ENCODE data around the gene EMC10. TPM values are rescaled to one million over a fixed set of nuclear protein-coding genes. Genes with fewer than 3 reads are reported as not detected.

The EMC10 gene
- total RNA-seq, 1 experiment from 2014 or later, result 108 TPM

GRCh38 chr19:50480281-50481111 is 4.2 kb downstream of the EMC10 start:
- H3K4me1 ChIP-seq (ENCODE audit: insufficient read depth, low read length, poor library complexity, severe bottlenecking), result no peaks in the 10 kb centered on the region
- CTCF ChIA-PET, result no interaction called here
- peaks cover 32% of the 10 kb centered on the region for H3K36me3 ChIP-seq (ENCODE audit: insufficient read depth, low read length, poor library complexity, severe bottlenecking)
- POLR2A ChIA-PET (ENCODE audit: low non-redundant PET), result no interaction called here
- BruUV-seq (replicated peaks), result no TSS peak
- intact Hi-C loops (cut with micrococcal nuclease; ENCODE audit: unreplicated experiment), result no loop called here
- H3K4me3 ChIP-seq (ENCODE audit: low read depth, low read length, poor library complexity, severe bottlenecking), result no peak overlapping the region
- TF ChIP-seq, protein P1, sequence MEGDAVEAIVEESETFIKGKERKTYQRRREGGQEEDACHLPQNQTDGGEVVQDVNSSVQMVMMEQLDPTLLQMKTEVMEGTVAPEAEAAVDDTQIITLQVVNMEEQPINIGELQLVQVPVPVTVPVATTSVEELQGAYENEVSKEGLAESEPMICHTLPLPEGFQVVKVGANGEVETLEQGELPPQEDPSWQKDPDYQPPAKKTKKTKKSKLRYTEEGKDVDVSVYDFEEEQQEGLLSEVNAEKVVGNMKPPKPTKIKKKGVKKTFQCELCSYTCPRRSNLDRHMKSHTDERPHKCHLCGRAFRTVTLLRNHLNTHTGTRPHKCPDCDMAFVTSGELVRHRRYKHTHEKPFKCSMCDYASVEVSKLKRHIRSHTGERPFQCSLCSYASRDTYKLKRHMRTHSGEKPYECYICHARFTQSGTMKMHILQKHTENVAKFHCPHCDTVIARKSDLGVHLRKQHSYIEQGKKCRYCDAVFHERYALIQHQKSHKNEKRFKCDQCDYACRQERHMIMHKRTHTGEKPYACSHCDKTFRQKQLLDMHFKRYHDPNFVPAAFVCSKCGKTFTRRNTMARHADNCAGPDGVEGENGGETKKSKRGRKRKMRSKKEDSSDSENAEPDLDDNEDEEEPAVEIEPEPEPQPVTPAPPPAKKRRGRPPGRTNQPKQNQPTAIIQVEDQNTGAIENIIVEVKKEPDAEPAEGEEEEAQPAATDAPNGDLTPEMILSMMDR (conservative IDR thresholded peaks at IDR 0.05; ENCODE audit: low read depth, low read length), result no peak
- no peak for TF ChIP-seq EZH2 (IDR thresholded peaks at IDR 0.05; ENCODE audit: borderline replicate concordance, low read depth, low read length, poor library complexity, severe bottlenecking)
- no peak overlapping the region for H3K27ac ChIP-seq (ENCODE audit: low read depth, low read length, poor library complexity, severe bottlenecking)
- no peaks in the 10 kb centered on the region for H3K9me3 ChIP-seq (ENCODE audit: low read depth, low read length, poor library complexity, severe bottlenecking)
- no peaks in the 10 kb centered on the region for H3K27me3 ChIP-seq (replicated peaks; ENCODE audit: insufficient read depth, low read depth, low read length, poor library complexity)
- no peak for DNase-seq (ENCODE audit: low spot score)

DNA sequence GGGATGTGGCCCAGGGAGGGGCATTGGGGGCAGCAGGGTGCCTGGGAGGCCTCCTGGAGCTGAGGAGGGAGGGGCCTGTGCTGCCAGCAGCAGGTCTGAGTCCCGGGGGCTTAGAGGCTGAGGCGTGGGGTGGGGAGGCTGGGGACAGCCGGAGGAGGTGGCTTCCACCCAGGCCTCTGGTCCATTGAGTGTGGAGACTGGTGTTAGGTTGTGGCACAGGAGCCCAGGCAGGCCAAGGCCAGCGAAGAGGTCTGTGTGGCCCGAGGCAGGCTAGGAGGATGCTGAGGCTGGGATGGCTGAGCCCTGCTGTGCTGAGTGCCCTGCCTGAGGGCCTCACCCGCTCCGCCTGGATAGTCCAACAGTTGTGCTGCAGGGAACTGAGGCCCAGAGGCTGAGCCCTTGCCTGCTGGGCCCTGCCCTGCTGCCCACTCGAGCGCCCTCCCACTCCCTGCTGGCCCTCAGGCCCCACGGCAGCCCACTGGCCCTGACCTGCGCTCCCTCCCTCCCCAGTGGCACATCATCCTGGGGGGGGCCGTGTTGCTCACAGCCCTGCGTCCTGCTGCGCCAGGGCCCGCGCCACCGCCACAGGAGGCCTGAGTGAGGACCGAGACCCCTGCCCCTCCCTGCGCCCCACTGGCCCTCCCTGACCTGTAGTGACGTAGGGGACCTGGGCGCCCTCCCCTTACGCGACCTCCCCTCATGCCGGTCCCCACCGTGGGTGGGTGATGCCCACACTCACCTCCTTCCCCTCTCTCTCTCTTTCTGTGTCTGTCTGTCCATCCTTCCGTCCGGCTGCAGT is 5.2 kb downstream of the EMC10 start:
- intact Hi-C loops (cut with micrococcal nuclease; ENCODE audit: unreplicated experiment), result no loop called here
- BruUV-seq (replicated peaks), result no TSS peak
- POLR2A ChIA-PET (ENCODE audit: low non-redundant PET), result no interaction called here
- TF ChIP-seq, protein P1 (conservative IDR thresholded peaks at IDR 0.05; ENCODE audit: low read depth, low read length), result no peak
- TF ChIP-seq EZH2 (IDR thresholded peaks at IDR 0.05; ENCODE audit: borderline replicate concordance, low read depth, low read length, poor library complexity, severe bottlenecking), result no peak
- peaks cover 3% of the 10 kb centered on the region for H3K9me3 ChIP-seq (ENCODE audit: low read depth, low read length, poor library complexity, severe bottlenecking)
- CTCF ChIA-PET, result no interaction called here
- no peak overlapping the region for H3K27ac ChIP-seq (ENCODE audit: low read depth, low read length, poor library complexity, severe bottlenecking)
- H3K4me3 ChIP-seq (ENCODE audit: low read depth, low read length, poor library complexity, severe bottlenecking), result no peak overlapping the region
- no peaks in the 10 kb centered on the region for H3K27me3 ChIP-seq (replicated peaks; ENCODE audit: insufficient read depth, low read depth, low read length, poor library complexity)
- no peak for DNase-seq (ENCODE audit: low spot score)
- no peaks in the 10 kb centered on the region for H3K4me1 ChIP-seq (ENCODE audit: insufficient read depth, low read length, poor library complexity, severe bottlenecking)
- H3K36me3 ChIP-seq (ENCODE audit: insufficient read depth, low read length, poor library complexity, severe bottlenecking), result peaks cover 32% of the 10 kb centered on the region

GRCh38 chr19:50482271-50482855 is 6.1 kb downstream of the EMC10 start:
- no TSS peak for BruUV-seq (replicated peaks)
- POLR2A ChIA-PET (ENCODE audit: low non-redundant PET), result no interaction called here
- Histone ChIP-seq H3K36me3 (ENCODE audit: insufficient read depth, low read length, poor library complexity, severe bottlenecking) (peaks cover 32% of the 10 kb centered on the region), H3K4me1 (ENCODE audit: insufficient read depth, low read length, poor library complexity, severe bottlenecking) (no peaks in the 10 kb centered on the region), H3K27ac (ENCODE audit: low read depth, low read length, poor library complexity, severe bottlenecking) (no peak overlapping the region), H3K9me3 (ENCODE audit: low read depth, low read length, poor library complexity, severe bottlenecking) (peaks cover 8% of the 10 kb centered on the region), H3K27me3 (replicated peaks; ENCODE audit: insufficient read depth, low read depth, low read length, poor library complexity) (no peaks in the 10 kb centered on the region), H3K4me3 (ENCODE audit: low read depth, low read length, poor library complexity, severe bottlenecking) (no peak overlapping the region)
- intact Hi-C loops (cut with micrococcal nuclease; ENCODE audit: unreplicated experiment), result no loop called here
- CTCF ChIA-PET, result no interaction called here
- TF ChIP-seq, protein P1 (conservative IDR thresholded peaks at IDR 0.05; ENCODE audit: low read depth, low read length), result no peak
- no peak for DNase-seq (ENCODE audit: low spot score)
